Posterior cingulate gyrus (tissue), 11 donors: ENCODE data around the gene RBBP6.

Experiments
- DNase-seq, 10 donors: peaks; one replicate each; pipeline versions ENCODE4 v3.0.0 to v3.0.0-alpha.2; 2020 to 2021; ENCODE audit warnings: mixed read lengths in 3 of 10
- intact Hi-C: fragments of 100-400 bp; cut with DNase I; formaldehyde crosslinking; loops from one replicate; pipeline ENCODE4 v1.15.1; 2023

Gene RBBP6

DNA sequence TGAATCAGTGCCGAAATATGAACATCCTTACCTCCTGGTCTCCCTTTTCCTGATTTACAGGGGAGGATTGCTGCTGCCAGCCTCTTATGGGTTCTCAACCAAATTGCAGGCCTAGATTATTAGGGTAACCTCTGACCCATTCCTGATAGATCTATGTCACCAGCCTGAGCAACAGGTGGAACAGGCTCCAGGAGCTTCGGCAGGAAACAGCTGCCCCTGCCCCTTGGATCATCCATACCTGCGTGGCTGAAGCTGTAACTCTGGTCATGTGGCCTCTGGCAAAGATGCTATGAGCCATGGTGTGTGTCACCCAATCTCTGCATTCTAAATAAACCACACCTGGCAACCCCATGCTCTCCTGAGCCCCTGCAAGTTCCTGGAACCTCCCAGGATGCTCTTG lies 18.4 kb upstream of the RBBP6 start:
- intact Hi-C loops = no loop called here
- DNase-seq = no peak

DNA sequence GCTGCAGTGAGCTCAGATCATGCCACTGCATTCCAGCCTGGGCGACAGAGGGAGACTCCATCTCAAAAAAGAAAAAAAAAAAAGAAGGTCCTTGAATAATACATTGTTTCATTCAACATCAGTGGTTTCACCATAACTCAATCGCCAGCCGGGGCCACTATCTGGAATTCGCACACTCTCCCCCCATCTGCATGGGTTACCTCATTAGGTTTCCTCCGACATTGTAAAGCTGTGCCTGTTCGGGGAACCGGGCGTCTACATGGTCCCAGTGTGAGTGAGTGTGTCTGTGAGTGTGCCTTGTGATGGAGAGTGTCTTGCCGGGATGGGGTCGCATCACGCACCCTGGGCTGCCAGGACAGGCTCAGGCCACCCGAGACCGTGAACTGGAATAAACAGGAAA lies 16.6 kb upstream of the RBBP6 start:
- intact Hi-C loops = no loop called here
- no peak for DNase-seq

DNA sequence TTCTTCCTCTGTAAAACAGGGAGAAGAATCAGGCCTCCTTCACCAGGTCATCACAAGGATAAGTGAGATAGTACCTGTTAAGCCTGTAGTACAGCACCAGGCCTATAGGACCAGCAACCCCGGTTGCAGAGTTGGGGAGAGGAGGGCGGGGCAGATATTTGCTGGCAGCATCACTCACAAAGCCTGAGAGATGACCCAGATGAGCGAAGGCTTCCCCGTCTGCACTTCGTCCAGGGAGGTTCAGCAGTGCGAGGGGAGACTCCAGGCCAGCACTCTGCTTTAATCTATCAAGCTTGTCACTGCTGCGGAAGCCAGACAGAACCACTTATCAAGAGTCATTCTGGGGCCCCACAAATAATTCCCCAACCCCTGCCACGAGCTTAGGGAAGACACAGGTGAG lies 15.8 kb upstream of the RBBP6 start:
- no peak for DNase-seq
- intact Hi-C loops = no loop called here

- intact Hi-C loops = no loop called here
- no peak for DNase-seq
Measured at GRCh38 chr16:24524855-24525677, 14.3 kb upstream of the RBBP6 start.

DNA sequence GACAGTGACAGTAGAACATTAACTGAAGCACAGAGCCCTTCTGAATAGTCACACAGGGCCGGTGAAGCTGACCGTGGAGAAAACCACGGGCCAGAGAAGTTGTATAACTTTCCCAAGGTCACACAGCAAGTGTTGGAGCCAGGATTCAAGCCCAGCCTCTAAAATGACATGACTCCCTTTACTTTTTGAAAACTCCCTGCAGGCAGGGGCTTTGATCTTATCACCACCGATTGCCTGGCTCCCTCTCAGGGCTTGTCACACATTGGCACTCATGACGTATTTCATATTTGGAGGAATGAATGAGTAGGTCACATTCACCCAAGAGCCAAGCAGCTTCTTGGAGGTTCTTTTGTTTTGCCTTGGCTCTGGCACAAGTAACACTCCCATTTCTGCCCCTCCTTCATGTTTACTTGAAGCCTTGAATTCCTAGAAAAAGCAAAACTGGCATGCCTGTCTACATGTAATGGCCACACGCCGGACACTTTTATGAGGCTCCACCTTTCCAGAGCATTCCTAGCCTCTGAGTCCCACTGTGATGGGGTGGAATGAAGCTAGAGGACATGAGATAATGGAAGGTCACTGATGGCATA lies 13.3 kb upstream of the RBBP6 start:
- DNase-seq = no peak
- intact Hi-C loops = no loop called here

DNA sequence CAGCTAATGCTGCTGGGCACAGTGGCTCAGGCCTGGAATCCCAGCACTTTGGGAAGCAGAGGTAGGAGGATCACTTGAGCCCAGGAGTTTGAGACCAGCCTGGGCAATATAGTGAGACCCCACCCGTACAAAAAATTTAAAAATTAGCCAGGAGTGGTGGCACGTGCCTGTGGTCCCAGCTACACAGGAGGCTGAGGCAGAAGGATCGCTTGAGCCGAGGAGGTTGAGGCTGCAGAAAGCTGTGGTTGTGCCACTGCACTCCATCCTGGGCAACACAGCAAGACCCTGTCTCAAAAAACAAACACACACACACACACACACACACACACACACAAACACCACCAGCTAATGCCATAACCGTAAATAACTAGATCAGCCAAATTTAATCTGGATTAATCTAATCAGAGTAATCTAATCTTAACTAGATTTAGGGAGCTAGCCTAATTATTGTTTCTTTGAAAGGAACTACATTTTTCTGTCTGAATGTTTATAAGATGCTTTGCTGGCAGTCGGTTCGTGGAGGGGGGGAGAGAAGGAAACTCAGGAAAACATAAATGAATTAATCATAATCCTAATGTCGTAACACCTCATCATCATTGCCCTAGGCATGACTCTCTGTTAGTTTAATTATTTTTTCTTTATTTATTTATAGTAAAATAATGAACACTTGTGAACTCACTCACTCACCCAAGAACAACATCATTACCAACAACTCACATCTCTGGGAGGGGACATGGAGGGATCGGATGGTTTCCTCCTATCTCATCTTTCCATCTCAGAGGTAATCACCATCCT lies 12.5 kb upstream of the RBBP6 start:
- intact Hi-C loops = no loop called here
- no peak for DNase-seq

DNA sequence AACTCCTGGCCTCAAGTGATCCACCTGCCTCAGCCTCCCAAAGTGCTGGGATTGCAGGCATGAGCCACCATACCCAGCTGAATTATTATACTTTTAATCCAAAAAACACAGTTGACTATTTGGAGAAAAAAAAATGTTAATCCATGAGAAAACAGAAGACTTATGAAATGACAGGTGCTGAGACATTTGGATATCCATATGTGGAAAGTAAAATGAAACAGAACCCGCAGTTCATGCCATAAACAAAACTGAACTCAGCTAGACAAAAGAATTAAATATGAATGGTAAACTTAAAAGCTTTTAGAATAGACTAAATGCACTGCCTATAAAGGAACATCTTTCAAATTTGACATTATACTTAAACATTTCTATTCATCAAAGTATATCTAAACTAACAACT lies 8.2 kb upstream of the RBBP6 start:
- intact Hi-C loops = no loop called here

DNA sequence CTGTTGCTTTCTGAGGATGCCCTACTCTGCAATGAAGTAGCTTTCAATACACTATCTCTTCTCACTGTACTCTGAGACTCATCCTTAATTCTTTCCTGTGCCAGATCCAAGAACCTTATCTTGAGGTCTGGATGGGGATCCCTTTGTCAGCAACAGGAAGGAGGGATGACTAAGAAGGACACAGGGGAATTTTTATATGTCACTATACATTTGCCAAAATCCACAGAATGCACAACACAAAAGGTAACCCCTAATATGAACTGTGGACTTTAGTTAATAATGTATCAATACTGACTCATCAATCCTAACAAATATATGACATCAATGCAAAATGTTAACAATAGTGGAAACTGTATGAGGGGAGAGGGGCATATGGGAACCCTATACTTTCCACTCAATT lies 4.7 kb upstream of the RBBP6 start:
- intact Hi-C loops = no loop called here
- no peak for DNase-seq

More for the DNA sequence above, 8.2 kb upstream of the RBBP6 start:
- DNase-seq = no peak

- DNase-seq = no peak
- intact Hi-C loops = no loop called here
Measured at GRCh38 chr16:24535827-24536226, 3.5 kb upstream of the RBBP6 start.

- intact Hi-C loops = no loop called here
Measured at GRCh38 chr16:24536671-24537070, 2.7 kb upstream of the RBBP6 start.

DNA sequence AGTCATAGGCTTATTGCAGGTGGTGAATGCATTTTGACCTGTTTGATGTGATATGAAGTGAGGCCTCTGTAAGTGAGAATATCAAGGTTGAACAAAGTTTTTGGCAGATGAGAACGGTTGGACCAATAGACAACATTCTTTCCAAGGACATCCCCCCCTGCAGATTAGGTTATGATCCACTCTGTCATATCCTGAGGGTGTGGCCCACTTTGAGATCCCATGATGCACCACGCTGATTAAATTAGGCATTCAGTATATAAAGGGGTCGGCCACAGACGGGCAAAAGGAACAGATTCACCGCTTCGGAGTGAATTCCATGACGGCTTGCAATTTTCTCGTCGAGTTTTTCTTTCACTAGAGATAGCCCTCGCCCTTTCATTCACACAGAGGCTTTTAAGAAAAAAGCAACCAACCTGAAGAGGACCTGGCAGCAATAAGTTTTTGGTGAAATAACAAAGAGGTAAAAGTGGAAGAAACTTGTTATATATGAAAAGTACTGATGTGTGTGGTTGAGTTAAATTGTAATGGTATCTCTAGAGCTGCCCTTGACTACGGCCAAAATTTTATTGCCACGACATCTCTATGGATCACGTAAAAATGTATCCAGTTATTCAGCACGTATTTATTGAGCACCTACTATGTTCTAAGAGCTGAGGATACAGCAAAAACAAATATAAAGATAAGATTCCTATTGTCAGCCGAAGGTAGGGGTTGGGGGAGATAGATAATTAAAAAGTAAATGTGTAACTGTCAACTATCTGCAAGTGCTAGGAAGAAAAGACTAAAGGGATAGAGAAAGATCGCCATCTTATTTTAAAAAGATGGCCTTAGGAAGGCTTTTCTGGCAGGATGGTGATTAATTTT lies 1.7 kb upstream of the RBBP6 start:
- no peak for DNase-seq
- intact Hi-C loops = no loop called here

More at GRCh38 chr16:24536671-24537070, 2.7 kb upstream of the RBBP6 start:
- no peak for DNase-seq

GRCh38 chr16:24538756-24539294 lies 541 bp upstream of the RBBP6 start:
- DNase-seq = peak in 1 of 10 donors; percentile 40
- intact Hi-C loops = no loop called here

- intact Hi-C loops = loop anchor here (5.0 kb wide), 1 partner anchor 192 kb away; no protein-coding TSS in a partner anchor
- peak in 9 of 10 donors; percentile 27 to 92 (median 39) for DNase-seq
Measured at GRCh38 chr16:24539850-24540601, 660 bp downstream of the RBBP6 start.

DNA sequence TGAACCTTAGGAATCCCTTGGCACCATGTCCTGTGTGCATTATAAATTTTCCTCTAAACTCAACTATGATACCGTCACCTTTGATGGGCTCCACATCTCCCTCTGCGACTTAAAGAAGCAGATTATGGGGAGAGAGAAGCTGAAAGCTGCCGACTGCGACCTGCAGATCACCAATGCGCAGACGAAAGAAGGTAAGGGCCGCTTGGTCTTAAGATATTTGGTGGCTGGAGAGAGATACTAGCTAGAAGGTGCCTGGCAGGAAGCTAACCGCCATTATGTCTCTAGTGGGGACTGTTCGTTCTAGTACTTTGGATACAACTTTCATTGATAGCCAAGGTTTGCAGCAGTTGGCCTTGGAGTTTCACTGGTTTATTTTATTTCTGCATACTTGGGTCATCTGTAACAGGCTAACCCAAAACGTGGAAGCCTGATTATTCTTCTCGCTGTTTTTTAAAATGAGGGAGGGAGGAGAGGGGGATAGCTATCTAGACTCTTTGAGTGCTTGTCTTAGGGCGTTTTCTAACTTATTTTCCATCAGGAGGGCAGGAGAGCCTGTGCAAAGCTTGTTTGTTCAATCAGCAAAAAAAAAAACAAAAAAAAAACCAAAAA lies 1.3 kb downstream of the RBBP6 start:
- no peak for DNase-seq
- intact Hi-C loops = loop anchor here (5.0 kb wide), 1 partner anchor 192 kb away; no protein-coding TSS in a partner anchor

GRCh38 chr16:24541233-24541933 lies 2.0 kb downstream of the RBBP6 start:
- intact Hi-C loops = loop anchor here (5.0 kb wide), 1 partner anchor 191 kb away; no protein-coding TSS in a partner anchor
- no peak for DNase-seq

GRCh38 chr16:24543949-24544348 lies 4.6 kb downstream of the RBBP6 start:
- DNase-seq = no peak
- intact Hi-C loops = loop anchor here (5.0 kb wide), 1 partner anchor 188 kb away; no protein-coding TSS in a partner anchor

DNA sequence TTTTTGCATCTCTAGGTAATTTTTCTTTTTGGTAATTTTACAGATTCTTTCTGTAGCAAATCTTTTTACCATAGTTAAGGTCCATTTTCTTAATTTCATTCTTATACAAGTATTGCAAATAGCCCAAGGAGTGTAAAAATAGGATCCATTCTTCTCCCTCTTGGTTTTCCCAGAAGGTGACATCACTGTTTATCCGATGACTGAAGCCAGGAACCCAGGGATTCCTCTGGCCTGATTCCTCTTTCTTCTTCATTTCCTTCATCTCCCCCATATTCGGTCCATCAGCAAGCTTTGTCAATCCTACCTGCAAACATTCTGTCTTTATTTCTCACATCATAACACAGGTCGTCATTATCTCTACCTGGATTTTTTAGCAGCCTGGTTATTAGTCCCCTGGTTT lies 5.3 kb downstream of the RBBP6 start:
- no peak for DNase-seq
- intact Hi-C loops = loop anchor here (5.0 kb wide), 1 partner anchor 188 kb away; no protein-coding TSS in a partner anchor

GRCh38 chr16:24550295-24550694 lies 10.9 kb downstream of the RBBP6 start:
- DNase-seq = no peak
- intact Hi-C loops = no loop called here
